Measurements from ENCODE around the gene STX11.
A peak's percentile ranks its signal among the peaks of the same experiment; 100 is the strongest.

Gene STX11

DNA sequence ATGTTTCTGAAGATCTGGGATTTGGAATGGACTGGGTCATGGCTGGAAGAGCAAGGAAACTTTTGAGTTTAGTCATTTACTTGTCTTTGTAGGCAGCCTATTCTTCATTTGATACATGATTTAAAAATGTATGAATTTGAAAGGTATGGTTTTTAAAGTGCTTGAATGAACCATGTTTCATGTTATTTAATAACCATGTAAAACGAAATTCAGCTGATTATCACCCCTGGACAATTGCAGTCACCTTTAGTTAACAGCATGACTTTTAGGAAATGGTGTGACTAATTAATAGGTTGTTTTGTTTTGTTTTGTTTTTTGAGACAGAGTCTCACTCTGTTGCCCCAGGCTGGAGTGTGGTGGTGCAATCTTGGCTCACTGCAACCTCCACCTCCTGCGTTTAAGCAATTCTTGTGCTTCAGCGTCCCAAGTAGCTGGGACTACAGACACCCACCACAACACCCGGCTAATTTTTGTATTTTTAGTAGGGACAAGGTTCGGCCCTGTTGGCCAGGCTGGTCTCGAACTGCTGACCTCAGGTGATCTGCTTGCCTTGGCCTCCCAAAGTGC is 2.1 kb downstream of the STX11 start:
- Histone ChIP-seq H3K4me1 (ENCODE audit: control insufficient read depth in 1 of 2, insufficient read depth in 2 of 2, low read length in 2 of 2) (peaks cover 6 to 7% of the 10 kb centered on the region in 2 donors), H3K9me3 (ENCODE audit: control insufficient read depth in 1 of 2, low read length in 2 of 2) (no peaks in the 10 kb centered on the region), H3K4me3 (ENCODE audit: low read depth in 1 of 2, low read length in 2 of 2) (peak overlapping the region in 1 of 2 donors; percentile 67), H3K27ac (ENCODE audit: low read depth, low read length) (no peak overlapping the region), H3K27me3 (ENCODE audit: control insufficient read depth in 1 of 2, insufficient read depth in 2 of 2, low read length in 2 of 2) (peaks cover 3% of the 10 kb centered on the region in 2 donors), H3K36me3 (ENCODE audit: control insufficient read depth in 1 of 2, insufficient read depth in 2 of 2, low read length in 2 of 2) (no peaks in the 10 kb centered on the region), H3K9ac (ENCODE audit: low read depth in 1 of 2, low read length in 2 of 2) (peak overlapping the region in 1 of 2 donors; percentile 54)

- H3K4me1 ChIP-seq (ENCODE audit: control insufficient read depth in 1 of 2, insufficient read depth in 2 of 2, low read length in 2 of 2) = peaks cover 6 to 7% of the 10 kb centered on the region in 2 donors
- no peaks in the 10 kb centered on the region for H3K9me3 ChIP-seq (ENCODE audit: control insufficient read depth in 1 of 2, low read length in 2 of 2)
- H3K9ac ChIP-seq (ENCODE audit: low read depth in 1 of 2, low read length in 2 of 2) = no peak overlapping the region
- H3K4me3 ChIP-seq (ENCODE audit: low read depth in 1 of 2, low read length in 2 of 2) = no peak overlapping the region
- H3K27ac ChIP-seq (ENCODE audit: low read depth, low read length) = no peak overlapping the region
- H3K27me3 ChIP-seq (ENCODE audit: control insufficient read depth in 1 of 2, insufficient read depth in 2 of 2, low read length in 2 of 2) = peaks cover 3% of the 10 kb centered on the region in 2 donors
- no peaks in the 10 kb centered on the region for H3K36me3 ChIP-seq (ENCODE audit: control insufficient read depth in 1 of 2, insufficient read depth in 2 of 2, low read length in 2 of 2)
These were observed 2.9 kb downstream of the STX11 start for GRCh38 chr6:144153260-144153659.

GRCh38 chr6:144153971-144154370 is 3.7 kb downstream of the STX11 start:
- Histone ChIP-seq H3K4me3 (ENCODE audit: low read depth in 1 of 2, low read length in 2 of 2) (no peak overlapping the region), H3K9me3 (ENCODE audit: control insufficient read depth in 1 of 2, low read length in 2 of 2) (no peaks in the 10 kb centered on the region), H3K36me3 (ENCODE audit: control insufficient read depth in 1 of 2, insufficient read depth in 2 of 2, low read length in 2 of 2) (no peaks in the 10 kb centered on the region), H3K27me3 (ENCODE audit: control insufficient read depth in 1 of 2, insufficient read depth in 2 of 2, low read length in 2 of 2) (peaks cover 3% of the 10 kb centered on the region in 2 donors), H3K4me1 (ENCODE audit: control insufficient read depth in 1 of 2, insufficient read depth in 2 of 2, low read length in 2 of 2) (peaks cover 6 to 7% of the 10 kb centered on the region in 2 donors), H3K9ac (ENCODE audit: low read depth in 1 of 2, low read length in 2 of 2) (no peak overlapping the region), H3K27ac (ENCODE audit: low read depth, low read length) (no peak overlapping the region)

- Histone ChIP-seq H3K27ac (ENCODE audit: low read depth, low read length) (no peak overlapping the region), H3K27me3 (ENCODE audit: control insufficient read depth in 1 of 2, insufficient read depth in 2 of 2, low read length in 2 of 2) (no peaks in the 10 kb centered on the region), H3K4me1 (ENCODE audit: control insufficient read depth in 1 of 2, insufficient read depth in 2 of 2, low read length in 2 of 2) (peaks cover 0 to 7% of the 10 kb centered on the region in 2 donors), H3K9ac (ENCODE audit: low read depth in 1 of 2, low read length in 2 of 2) (no peak overlapping the region), H3K9me3 (ENCODE audit: control insufficient read depth in 1 of 2, low read length in 2 of 2) (no peaks in the 10 kb centered on the region), H3K36me3 (ENCODE audit: control insufficient read depth in 1 of 2, insufficient read depth in 2 of 2, low read length in 2 of 2) (no peaks in the 10 kb centered on the region), H3K4me3 (ENCODE audit: low read depth in 1 of 2, low read length in 2 of 2) (no peak overlapping the region)
These were observed 5.2 kb downstream of the STX11 start for GRCh38 chr6:144155529-144155928.

DNA sequence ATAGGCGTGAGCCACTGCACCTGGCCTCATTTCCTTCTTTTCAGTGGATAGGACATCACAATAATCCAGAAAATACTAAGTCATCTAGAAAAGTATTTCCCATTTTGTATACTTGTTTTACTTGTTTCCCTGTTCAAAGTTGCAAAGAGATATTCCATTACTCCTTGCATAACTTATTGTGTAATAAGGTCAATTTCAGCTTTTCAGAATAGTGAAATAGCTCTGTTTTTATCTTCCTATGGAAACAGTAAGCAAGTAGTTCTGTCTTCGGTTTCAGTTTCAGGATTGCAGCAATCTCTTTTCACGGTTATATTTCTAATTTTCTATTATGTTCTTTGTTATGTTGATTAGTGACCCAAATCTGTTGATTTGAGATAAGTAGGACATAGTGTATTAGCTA is 6.0 kb downstream of the STX11 start:
- Histone ChIP-seq H3K9me3 (ENCODE audit: control insufficient read depth in 1 of 2, low read length in 2 of 2) (no peaks in the 10 kb centered on the region), H3K9ac (ENCODE audit: low read depth in 1 of 2, low read length in 2 of 2) (no peak overlapping the region), H3K4me3 (ENCODE audit: low read depth in 1 of 2, low read length in 2 of 2) (no peak overlapping the region), H3K27me3 (ENCODE audit: control insufficient read depth in 1 of 2, insufficient read depth in 2 of 2, low read length in 2 of 2) (no peaks in the 10 kb centered on the region), H3K27ac (ENCODE audit: low read depth, low read length) (peak overlapping the region; percentile 15), H3K36me3 (ENCODE audit: control insufficient read depth in 1 of 2, insufficient read depth in 2 of 2, low read length in 2 of 2) (no peaks in the 10 kb centered on the region), H3K4me1 (ENCODE audit: control insufficient read depth in 1 of 2, insufficient read depth in 2 of 2, low read length in 2 of 2) (peaks cover 0 to 7% of the 10 kb centered on the region in 2 donors)

DNA sequence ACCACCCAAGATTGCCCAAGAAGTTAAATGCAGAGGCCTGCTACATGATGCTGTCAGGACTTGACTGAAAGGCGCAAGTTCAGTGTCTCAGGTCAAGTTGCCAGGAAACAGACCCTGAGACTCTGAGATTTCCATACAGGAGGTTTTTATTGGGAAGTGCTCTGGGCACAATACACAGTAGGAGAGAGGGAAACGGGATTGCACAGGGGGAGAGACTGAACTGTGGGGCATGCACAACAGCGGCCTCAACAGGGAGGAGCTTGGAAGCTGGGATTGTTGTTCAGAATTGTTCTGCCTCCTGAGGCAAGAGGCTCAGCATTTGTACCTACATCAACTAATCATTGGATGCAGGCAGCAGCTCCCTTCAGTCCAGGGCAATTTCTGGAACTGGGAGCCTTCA is 6.7 kb downstream of the STX11 start:
- H3K27ac ChIP-seq (ENCODE audit: low read depth, low read length) = no peak overlapping the region
- H3K4me1 ChIP-seq (ENCODE audit: control insufficient read depth in 1 of 2, insufficient read depth in 2 of 2, low read length in 2 of 2) = peaks cover 0 to 7% of the 10 kb centered on the region in 2 donors
- no peaks in the 10 kb centered on the region for H3K36me3 ChIP-seq (ENCODE audit: control insufficient read depth in 1 of 2, insufficient read depth in 2 of 2, low read length in 2 of 2)
- H3K27me3 ChIP-seq (ENCODE audit: control insufficient read depth in 1 of 2, insufficient read depth in 2 of 2, low read length in 2 of 2) = no peaks in the 10 kb centered on the region
- no peak overlapping the region for H3K4me3 ChIP-seq (ENCODE audit: low read depth in 1 of 2, low read length in 2 of 2)
- H3K9ac ChIP-seq (ENCODE audit: low read depth in 1 of 2, low read length in 2 of 2) = no peak overlapping the region
- H3K9me3 ChIP-seq (ENCODE audit: control insufficient read depth in 1 of 2, low read length in 2 of 2) = no peaks in the 10 kb centered on the region

DNA sequence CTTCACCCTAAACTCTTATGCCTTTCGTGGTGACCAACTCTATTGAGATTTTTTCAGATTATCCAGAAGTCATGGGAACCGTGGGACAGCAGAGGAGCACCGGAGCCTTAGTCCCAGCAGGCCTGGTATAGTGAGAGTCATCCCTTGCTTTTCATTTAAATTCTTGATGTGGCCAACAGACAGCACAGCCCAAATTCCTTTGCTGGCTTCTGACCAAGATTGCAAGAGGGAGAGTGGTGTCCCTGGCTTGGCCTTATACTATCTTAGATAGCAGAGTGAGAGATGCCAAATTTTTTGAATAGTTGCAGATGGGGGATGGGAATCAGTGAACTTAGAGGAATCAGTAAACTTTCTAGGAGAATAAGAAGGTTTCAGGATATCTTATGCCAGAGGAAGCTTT is 7.8 kb downstream of the STX11 start:
- no peak overlapping the region for H3K27ac ChIP-seq (ENCODE audit: low read depth, low read length)
- H3K36me3 ChIP-seq (ENCODE audit: control insufficient read depth in 1 of 2, insufficient read depth in 2 of 2, low read length in 2 of 2) = no peaks in the 10 kb centered on the region
- no peak overlapping the region for H3K9ac ChIP-seq (ENCODE audit: low read depth in 1 of 2, low read length in 2 of 2)
- no peaks in the 10 kb centered on the region for H3K9me3 ChIP-seq (ENCODE audit: control insufficient read depth in 1 of 2, low read length in 2 of 2)
- no peak overlapping the region for H3K4me3 ChIP-seq (ENCODE audit: low read depth in 1 of 2, low read length in 2 of 2)
- no peaks in the 10 kb centered on the region for H3K27me3 ChIP-seq (ENCODE audit: control insufficient read depth in 1 of 2, insufficient read depth in 2 of 2, low read length in 2 of 2)
- H3K4me1 ChIP-seq (ENCODE audit: control insufficient read depth in 1 of 2, insufficient read depth in 2 of 2, low read length in 2 of 2) = peaks cover 0 to 7% of the 10 kb centered on the region in 2 donors

DNA sequence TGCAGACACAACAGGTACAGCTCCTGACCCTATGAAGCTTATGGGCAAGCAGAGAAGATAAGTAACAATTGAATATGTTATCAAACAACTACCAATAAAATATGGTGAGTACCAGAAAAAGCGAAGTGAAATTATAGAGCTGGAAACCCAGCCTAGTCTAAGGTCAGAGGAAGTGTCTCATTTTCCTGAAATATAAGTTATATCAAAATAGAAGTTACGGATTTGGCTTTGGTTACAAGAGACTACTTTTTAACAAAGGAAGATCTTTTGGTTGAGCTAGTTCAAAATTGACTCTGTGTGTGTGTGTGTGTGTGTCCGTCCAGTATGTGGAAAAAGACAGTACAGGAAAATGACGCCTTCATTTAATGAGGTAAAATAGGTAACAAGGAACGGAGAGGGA is 8.9 kb downstream of the STX11 start:
- Histone ChIP-seq H3K27me3 (ENCODE audit: control insufficient read depth in 1 of 2, insufficient read depth in 2 of 2, low read length in 2 of 2) (no peaks in the 10 kb centered on the region), H3K27ac (ENCODE audit: low read depth, low read length) (no peak overlapping the region), H3K9ac (ENCODE audit: low read depth in 1 of 2, low read length in 2 of 2) (no peak overlapping the region), H3K36me3 (ENCODE audit: control insufficient read depth in 1 of 2, insufficient read depth in 2 of 2, low read length in 2 of 2) (no peaks in the 10 kb centered on the region), H3K4me3 (ENCODE audit: low read depth in 1 of 2, low read length in 2 of 2) (no peak overlapping the region), H3K4me1 (ENCODE audit: control insufficient read depth in 1 of 2, insufficient read depth in 2 of 2, low read length in 2 of 2) (peaks cover 0 to 7% of the 10 kb centered on the region in 2 donors), H3K9me3 (ENCODE audit: control insufficient read depth in 1 of 2, low read length in 2 of 2) (no peaks in the 10 kb centered on the region)

DNA sequence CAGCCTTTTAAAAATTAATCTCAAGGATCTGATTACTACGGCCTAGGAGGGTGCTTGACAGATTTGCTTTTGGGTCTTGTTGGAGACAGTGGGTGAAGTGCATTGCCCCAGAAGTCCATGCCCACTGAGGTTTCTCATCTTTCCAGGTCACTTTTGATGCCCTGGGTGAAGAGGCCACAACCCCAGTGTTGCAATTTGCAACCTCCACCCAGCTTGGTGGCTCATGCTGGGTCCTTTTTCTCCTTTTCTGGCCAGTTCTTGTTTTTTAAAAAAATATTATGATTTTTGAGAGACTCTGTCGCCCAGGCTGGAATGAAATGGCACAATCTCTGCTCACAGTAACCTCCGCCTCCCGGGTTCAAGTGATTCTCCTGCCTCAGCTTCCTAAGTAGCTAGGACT is 9.4 kb downstream of the STX11 start:
- H3K36me3 ChIP-seq (ENCODE audit: control insufficient read depth in 1 of 2, insufficient read depth in 2 of 2, low read length in 2 of 2) = no peaks in the 10 kb centered on the region
- H3K27ac ChIP-seq (ENCODE audit: low read depth, low read length) = no peak overlapping the region
- H3K4me1 ChIP-seq (ENCODE audit: control insufficient read depth in 1 of 2, insufficient read depth in 2 of 2, low read length in 2 of 2) = peaks cover 0 to 7% of the 10 kb centered on the region in 2 donors

GRCh38 chr6:144160431-144161005 is 10.2 kb downstream of the STX11 start:
- Histone ChIP-seq H3K27ac (ENCODE audit: low read depth, low read length) (no peak overlapping the region), H3K4me3 (ENCODE audit: low read depth in 1 of 2, low read length in 2 of 2) (no peak overlapping the region), H3K27me3 (ENCODE audit: control insufficient read depth in 1 of 2, insufficient read depth in 2 of 2, low read length in 2 of 2) (no peaks in the 10 kb centered on the region), H3K4me1 (ENCODE audit: control insufficient read depth in 1 of 2, insufficient read depth in 2 of 2, low read length in 2 of 2) (peaks cover 0 to 7% of the 10 kb centered on the region in 2 donors), H3K9ac (ENCODE audit: low read depth in 1 of 2, low read length in 2 of 2) (no peak overlapping the region), H3K36me3 (ENCODE audit: control insufficient read depth in 1 of 2, insufficient read depth in 2 of 2, low read length in 2 of 2) (no peaks in the 10 kb centered on the region), H3K9me3 (ENCODE audit: control insufficient read depth in 1 of 2, low read length in 2 of 2) (no peaks in the 10 kb centered on the region)

More for the DNA sequence above, 9.4 kb downstream of the STX11 start:
- H3K27me3 ChIP-seq (ENCODE audit: control insufficient read depth in 1 of 2, insufficient read depth in 2 of 2, low read length in 2 of 2) = no peaks in the 10 kb centered on the region
- H3K9ac ChIP-seq (ENCODE audit: low read depth in 1 of 2, low read length in 2 of 2) = no peak overlapping the region
- H3K9me3 ChIP-seq (ENCODE audit: control insufficient read depth in 1 of 2, low read length in 2 of 2) = no peaks in the 10 kb centered on the region
- H3K4me3 ChIP-seq (ENCODE audit: low read depth in 1 of 2, low read length in 2 of 2) = no peak overlapping the region

Data from duodenal mucosa (tissue), 2 donors.